Measurements from ENCODE around the gene GLRA1.
"Not testable (repeated sequence)": the region's sequence is repeated elsewhere in the genome, so short reads cannot be mapped to it uniquely, and the experiment has no call there.

Gene GLRA1

GRCh38 chr5:151912360-151912759, 12.3 kb downstream of the GLRA1 start:
- no peak for DNase-seq

- no peak for DNase-seq
Observed at GRCh38 chr5:151911011-151911410, 13.6 kb downstream of the GLRA1 start.

GRCh38 chr5:151909628-151910027, 15.0 kb downstream of the GLRA1 start:
- DNase-seq = no peak

GRCh38 chr5:151906246-151906645, 18.4 kb downstream of the GLRA1 start:
- DNase-seq = no peak

- no peak for DNase-seq
Observed at GRCh38 chr5:151905557-151905961, 19.1 kb downstream of the GLRA1 start.

GRCh38 chr5:151904909-151905308, 19.7 kb downstream of the GLRA1 start:
- no peak for DNase-seq

- DNase-seq = no peak
Observed at GRCh38 chr5:151904127-151904526, 20.5 kb downstream of the GLRA1 start.

- DNase-seq = no peak
Observed at GRCh38 chr5:151903243-151903653, 21.4 kb downstream of the GLRA1 start.

GRCh38 chr5:151902215-151902614, 22.4 kb downstream of the GLRA1 start:
- no peak for DNase-seq

GRCh38 chr5:151901611-151902010, 23.0 kb downstream of the GLRA1 start:
- DNase-seq = no peak

GRCh38 chr5:151900891-151901290, 23.8 kb downstream of the GLRA1 start:
- no peak for DNase-seq

GRCh38 chr5:151899399-151899798, 25.3 kb downstream of the GLRA1 start:
- no peak for DNase-seq

- no peak for DNase-seq
Observed at GRCh38 chr5:151897896-151898295, 26.8 kb downstream of the GLRA1 start.

GRCh38 chr5:151897020-151897552, 27.6 kb downstream of the GLRA1 start:
- no peak for DNase-seq

- peak; percentile 13 for DNase-seq
Observed at GRCh38 chr5:151896031-151896691, 28.5 kb downstream of the GLRA1 start.

- no peak for DNase-seq
Observed at GRCh38 chr5:151895660-151896030, 29.0 kb downstream of the GLRA1 start.

GRCh38 chr5:151893485-151893884, 31.2 kb downstream of the GLRA1 start:
- DNase-seq = not testable (repeated sequence)

GRCh38 chr5:151892393-151892792, 32.3 kb downstream of the GLRA1 start:
- peak; percentile 1 for DNase-seq

- DNase-seq = no peak
Observed at GRCh38 chr5:151890299-151890698, 34.4 kb downstream of the GLRA1 start.

- DNase-seq = no peak
Observed at GRCh38 chr5:151889614-151890013, 35.0 kb downstream of the GLRA1 start.

GRCh38 chr5:151886546-151887275, 37.9 kb downstream of the GLRA1 start:
- peak; percentile 25 for DNase-seq

GRCh38 chr5:151885138-151885908, 39.3 kb downstream of the GLRA1 start:
- DNase-seq = no peak

GRCh38 chr5:151881621-151882225, 42.9 kb downstream of the GLRA1 start:
- DNase-seq = no peak

Measured in NCI-H2171 treated with DMSO at 0.1 percent for 48 hours (cell line).